Glomerular visceral epithelial cell (primary cell): ENCODE measurements around the gene TROAP.
"Not testable (repeated sequence)": the region's sequence is repeated elsewhere in the genome, so short reads cannot be mapped to it uniquely, and the experiment has no call there.

ENCODE experiments used
- DNase-seq: peaks from one replicate; pipeline ENCODE4 v3.0.0-alpha.2; 2016; ENCODE audit errors: extremely low spot score

Gene TROAP

GRCh38 chr12:49322708-49323523 lies at the start of gene TROAP:
TSS of gene TROAP (plus strand) at chr12:49323255. CDS start at chr12:49323609, 354 bp downstream.
- DNase-seq, result peak; percentile 97

- no peak for DNase-seq
Measured at GRCh38 chr12:49273726-49274395, 49.2 kb upstream of the TROAP start.

GRCh38 chr12:49274396-49275069 lies 48.5 kb upstream of the TROAP start:
- no peak for DNase-seq

GRCh38 chr12:49276304-49277290 lies 46.5 kb upstream of the TROAP start:
- no peak for DNase-seq

GRCh38 chr12:49277466-49277865 lies 45.6 kb upstream of the TROAP start:
- DNase-seq, result no peak

GRCh38 chr12:49279706-49280159 lies 43.3 kb upstream of the TROAP start:
- DNase-seq, result peak; percentile 23

GRCh38 chr12:49280545-49280944 lies 42.5 kb upstream of the TROAP start:
- not testable (repeated sequence) for DNase-seq

- no peak for DNase-seq
Measured at GRCh38 chr12:49282302-49282701, 40.8 kb upstream of the TROAP start.

GRCh38 chr12:49282740-49283375 lies 40.2 kb upstream of the TROAP start:
- DNase-seq, result not testable (repeated sequence)

- no peak for DNase-seq
Measured at GRCh38 chr12:49283541-49284429, 39.3 kb upstream of the TROAP start.

GRCh38 chr12:49284672-49285071 lies 38.4 kb upstream of the TROAP start:
- no peak for DNase-seq

- DNase-seq, result no peak
Measured at GRCh38 chr12:49287876-49288275, 35.2 kb upstream of the TROAP start.

- peak; percentile 59 for DNase-seq
Measured at GRCh38 chr12:49288412-49288853, 34.6 kb upstream of the TROAP start.

GRCh38 chr12:49288922-49289555 lies 34.0 kb upstream of the TROAP start:
- no peak for DNase-seq

GRCh38 chr12:49292729-49293055 lies 30.4 kb upstream of the TROAP start:
- DNase-seq, result no peak

- no peak for DNase-seq
Measured at GRCh38 chr12:49293056-49293956, 29.7 kb upstream of the TROAP start.

- no peak for DNase-seq
Measured at GRCh38 chr12:49294086-49294803, 28.8 kb upstream of the TROAP start.

- no peak for DNase-seq
Measured at GRCh38 chr12:49294804-49295081, 28.3 kb upstream of the TROAP start.
